Fibroblast of lung (primary cell): ENCODE measurements around the gene MGAT5.

Source experiments
- EZH2 ChIP-seq: IDR thresholded peaks from 2 replicates; pipeline ENCODE4 v1.5.1; 2012; ENCODE audit warnings: low read length, control low read depth, mild to moderate bottlenecking; ENCODE audit errors: missing control alignments
- TF ChIP-seq, protein P1 (sequence below), 2 donors: IDR thresholded peaks in 1 of 2; conservative IDR thresholded peaks in 1 of 2; 1 replicate in 1 of 2; 2 replicates in 1 of 2; pipeline ENCODE4 v1.5.1; 2011 to 2012; ENCODE audit warnings: low read length in 2 of 2, control low read depth in 1 of 2, inconsistent platforms in 1 of 2, low read depth in 1 of 2, mild to moderate bottlenecking in 1 of 2

DNA sequence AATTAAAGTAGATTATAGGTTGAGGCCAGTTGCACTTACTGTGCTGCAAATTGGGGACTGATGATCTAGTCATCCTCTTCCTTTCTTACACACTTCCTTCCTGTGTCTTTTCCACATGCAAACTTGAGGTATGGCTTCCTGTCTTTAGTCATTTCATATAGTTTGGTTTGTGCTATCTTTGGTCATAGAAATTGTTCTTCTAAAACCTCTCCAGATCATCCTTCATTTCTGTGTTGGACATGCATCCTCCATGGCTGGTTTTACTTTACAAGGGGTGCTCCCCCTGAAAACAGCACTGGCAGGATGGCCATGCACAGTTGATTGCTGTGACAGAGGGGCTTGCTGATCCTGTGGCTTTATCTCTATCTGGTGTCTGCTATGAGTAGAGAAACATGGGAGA, 36.5 kb downstream of the MGAT5 start:
- TF ChIP-seq, protein P1, sequence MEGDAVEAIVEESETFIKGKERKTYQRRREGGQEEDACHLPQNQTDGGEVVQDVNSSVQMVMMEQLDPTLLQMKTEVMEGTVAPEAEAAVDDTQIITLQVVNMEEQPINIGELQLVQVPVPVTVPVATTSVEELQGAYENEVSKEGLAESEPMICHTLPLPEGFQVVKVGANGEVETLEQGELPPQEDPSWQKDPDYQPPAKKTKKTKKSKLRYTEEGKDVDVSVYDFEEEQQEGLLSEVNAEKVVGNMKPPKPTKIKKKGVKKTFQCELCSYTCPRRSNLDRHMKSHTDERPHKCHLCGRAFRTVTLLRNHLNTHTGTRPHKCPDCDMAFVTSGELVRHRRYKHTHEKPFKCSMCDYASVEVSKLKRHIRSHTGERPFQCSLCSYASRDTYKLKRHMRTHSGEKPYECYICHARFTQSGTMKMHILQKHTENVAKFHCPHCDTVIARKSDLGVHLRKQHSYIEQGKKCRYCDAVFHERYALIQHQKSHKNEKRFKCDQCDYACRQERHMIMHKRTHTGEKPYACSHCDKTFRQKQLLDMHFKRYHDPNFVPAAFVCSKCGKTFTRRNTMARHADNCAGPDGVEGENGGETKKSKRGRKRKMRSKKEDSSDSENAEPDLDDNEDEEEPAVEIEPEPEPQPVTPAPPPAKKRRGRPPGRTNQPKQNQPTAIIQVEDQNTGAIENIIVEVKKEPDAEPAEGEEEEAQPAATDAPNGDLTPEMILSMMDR (conservative IDR thresholded peaks at IDR 0.05 in 1 of 2, IDR thresholded peaks at IDR 0.05 in 1 of 2; ENCODE audit: low read depth in 1 of 2, low read length in 2 of 2) = no peak
- TF ChIP-seq EZH2 = no peak
